K562 (cell line): Measurements from ENCODE around the gene HMGB2. TPM values are rescaled to one million over a fixed set of nuclear protein-coding genes. Genes with fewer than 3 reads are reported as not detected.

Experiments used
- CBX8 ChIP-seq: fragments of 200-600 bp; sonication (generic); IDR thresholded peaks from 2 replicates; pipeline ENCODE4 v1.6.1; 2012; ENCODE audit warnings: borderline replicate concordance, mixed run types, low read depth, mild to moderate bottlenecking, moderate library complexity, mixed read lengths, low read length, control low read depth, inconsistent platforms; ENCODE audit not compliant: poor library complexity, severe bottlenecking; ENCODE audit errors: extremely low read depth
- MAFK ChIP-seq: IDR thresholded peaks from 2 replicates; pipeline ENCODE4 v1.6.1; 2011; ENCODE audit warnings: low read length, improper control_type of control experiment
- NCOA4 ChIP-seq: fragments of 450-650 bp; IDR thresholded peaks from 2 replicates; pipeline ENCODE4 v1.6.1; 2018; ENCODE audit warnings: mild to moderate bottlenecking; ENCODE audit not compliant: partially characterized antibody
- RBFOX2 ChIP-seq: fragments of 200-400 bp; formaldehyde crosslinking; IDR thresholded peaks from 2 replicates; pipeline ENCODE4 v1.6.1; 2017; ENCODE audit warnings: low read depth, mild to moderate bottlenecking, low read length, moderate library complexity
- SNRNP70 ChIP-seq: fragments of 200-400 bp; formaldehyde crosslinking; optimal IDR thresholded peaks from 2 replicates; pipeline ENCODE3; 2017; ENCODE audit warnings: low read depth, low read length
- WHSC1 ChIP-seq: IDR thresholded peaks from one replicate; pipeline ENCODE4 v1.6.1; 2012; ENCODE audit warnings: low read length, control low read depth, inconsistent platforms
- ZNF707 ChIP-seq: fragments of 250-450 bp; sonication (Bioruptor Pico); conservative IDR thresholded peaks from 2 replicates; pipeline ENCODE4 v1.8.0; 2022; ENCODE audit warnings: inconsistent platforms, mild to moderate bottlenecking, moderate library complexity
- polyA plus RNA-seq, 8 experiments: library from polyadenylated mRNA; depleted of rRNA in 4 of 8; stranded (reverse) in 5 of 8; unstranded in 3 of 8; fragments of >200 nt; fragmentation: Nextera tagmentation in 2 of 8; fragmentation: Illumina TruSeq in 1 of 8; extraction: Ambion mirVana in 2 of 8; extraction: Trizol in 1 of 8; gene quantifications; 2 replicates each; pipeline versions ENCODE4 v1.2.1 to v1.2.3, GENCODE V29; 2011 to 2014; ENCODE audit warnings: inconsistent platforms in 1 of 8, missing spikeins in 1 of 8
- total RNA-seq, 7 experiments: library from RNA; depleted of rRNA in 6 of 7; stranded (reverse); fragments of >200 nt in 6 of 7; fragmentation: Illumina TruSeq in 2 of 7; extraction: Trizol in 2 of 7; gene quantifications; 2 replicates each; pipeline versions ENCODE4 v1.2.1 to v1.2.3, GENCODE V29; 2011 to 2021; ENCODE audit warnings: low replicate concordance in 1 of 7
- TF ChIP-seq, protein P1 (sequence below): fragments of 450-650 bp; IDR thresholded peaks from 2 replicates; pipeline ENCODE4 v1.6.1; 2016; ENCODE audit warnings: low read depth
- TF ChIP-seq, protein P2 (sequence below): fragments of 250-450 bp; sonication (Bioruptor Pico); IDR thresholded peaks from 2 replicates; pipeline ENCODE4 v1.5.0; 2020; ENCODE audit warnings: mild to moderate bottlenecking
- TF ChIP-seq, protein P3 (sequence below): IDR thresholded peaks from 3 replicates; pipeline ENCODE4 v1.6.1; 2011; ENCODE audit warnings: borderline replicate concordance, mild to moderate bottlenecking, moderate library complexity; ENCODE audit not compliant: insufficient read length; ENCODE audit errors: extremely low read depth
- TF ChIP-seq, protein P4 (sequence below): IDR thresholded peaks from 2 replicates; pipeline ENCODE4 v1.6.1; 2016; ENCODE audit warnings: missing genetic modification characterization, missing compliant biosample characterization

HMGB2 gene
- total and polyA plus RNA-seq, 9 of the 15 experiments (the other 6 are each of a cell fraction or from before 2014, with no cell fraction given): 309 to 822 (median 626) TPM

DNA sequence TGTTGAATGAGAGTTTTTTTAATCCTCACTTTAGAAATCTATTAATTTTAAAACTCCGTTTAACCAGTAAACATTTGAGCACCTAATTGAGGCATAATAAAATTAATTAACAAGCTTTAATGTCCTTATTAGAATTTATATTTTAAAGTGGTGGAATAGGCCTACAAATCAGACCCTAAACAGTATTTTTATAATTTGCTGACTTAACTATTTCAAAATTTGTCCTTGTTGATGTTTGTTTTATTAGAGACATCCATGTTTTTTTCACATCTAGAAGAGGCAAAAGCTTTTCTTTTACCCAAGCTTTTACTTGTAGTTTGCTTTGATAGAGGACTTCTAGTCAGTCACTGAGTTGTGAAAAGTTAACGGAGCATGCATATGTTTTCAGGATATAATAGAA lies 40.4 kb upstream of the HMGB2 start (continued):
- TF ChIP-seq, protein P1, sequence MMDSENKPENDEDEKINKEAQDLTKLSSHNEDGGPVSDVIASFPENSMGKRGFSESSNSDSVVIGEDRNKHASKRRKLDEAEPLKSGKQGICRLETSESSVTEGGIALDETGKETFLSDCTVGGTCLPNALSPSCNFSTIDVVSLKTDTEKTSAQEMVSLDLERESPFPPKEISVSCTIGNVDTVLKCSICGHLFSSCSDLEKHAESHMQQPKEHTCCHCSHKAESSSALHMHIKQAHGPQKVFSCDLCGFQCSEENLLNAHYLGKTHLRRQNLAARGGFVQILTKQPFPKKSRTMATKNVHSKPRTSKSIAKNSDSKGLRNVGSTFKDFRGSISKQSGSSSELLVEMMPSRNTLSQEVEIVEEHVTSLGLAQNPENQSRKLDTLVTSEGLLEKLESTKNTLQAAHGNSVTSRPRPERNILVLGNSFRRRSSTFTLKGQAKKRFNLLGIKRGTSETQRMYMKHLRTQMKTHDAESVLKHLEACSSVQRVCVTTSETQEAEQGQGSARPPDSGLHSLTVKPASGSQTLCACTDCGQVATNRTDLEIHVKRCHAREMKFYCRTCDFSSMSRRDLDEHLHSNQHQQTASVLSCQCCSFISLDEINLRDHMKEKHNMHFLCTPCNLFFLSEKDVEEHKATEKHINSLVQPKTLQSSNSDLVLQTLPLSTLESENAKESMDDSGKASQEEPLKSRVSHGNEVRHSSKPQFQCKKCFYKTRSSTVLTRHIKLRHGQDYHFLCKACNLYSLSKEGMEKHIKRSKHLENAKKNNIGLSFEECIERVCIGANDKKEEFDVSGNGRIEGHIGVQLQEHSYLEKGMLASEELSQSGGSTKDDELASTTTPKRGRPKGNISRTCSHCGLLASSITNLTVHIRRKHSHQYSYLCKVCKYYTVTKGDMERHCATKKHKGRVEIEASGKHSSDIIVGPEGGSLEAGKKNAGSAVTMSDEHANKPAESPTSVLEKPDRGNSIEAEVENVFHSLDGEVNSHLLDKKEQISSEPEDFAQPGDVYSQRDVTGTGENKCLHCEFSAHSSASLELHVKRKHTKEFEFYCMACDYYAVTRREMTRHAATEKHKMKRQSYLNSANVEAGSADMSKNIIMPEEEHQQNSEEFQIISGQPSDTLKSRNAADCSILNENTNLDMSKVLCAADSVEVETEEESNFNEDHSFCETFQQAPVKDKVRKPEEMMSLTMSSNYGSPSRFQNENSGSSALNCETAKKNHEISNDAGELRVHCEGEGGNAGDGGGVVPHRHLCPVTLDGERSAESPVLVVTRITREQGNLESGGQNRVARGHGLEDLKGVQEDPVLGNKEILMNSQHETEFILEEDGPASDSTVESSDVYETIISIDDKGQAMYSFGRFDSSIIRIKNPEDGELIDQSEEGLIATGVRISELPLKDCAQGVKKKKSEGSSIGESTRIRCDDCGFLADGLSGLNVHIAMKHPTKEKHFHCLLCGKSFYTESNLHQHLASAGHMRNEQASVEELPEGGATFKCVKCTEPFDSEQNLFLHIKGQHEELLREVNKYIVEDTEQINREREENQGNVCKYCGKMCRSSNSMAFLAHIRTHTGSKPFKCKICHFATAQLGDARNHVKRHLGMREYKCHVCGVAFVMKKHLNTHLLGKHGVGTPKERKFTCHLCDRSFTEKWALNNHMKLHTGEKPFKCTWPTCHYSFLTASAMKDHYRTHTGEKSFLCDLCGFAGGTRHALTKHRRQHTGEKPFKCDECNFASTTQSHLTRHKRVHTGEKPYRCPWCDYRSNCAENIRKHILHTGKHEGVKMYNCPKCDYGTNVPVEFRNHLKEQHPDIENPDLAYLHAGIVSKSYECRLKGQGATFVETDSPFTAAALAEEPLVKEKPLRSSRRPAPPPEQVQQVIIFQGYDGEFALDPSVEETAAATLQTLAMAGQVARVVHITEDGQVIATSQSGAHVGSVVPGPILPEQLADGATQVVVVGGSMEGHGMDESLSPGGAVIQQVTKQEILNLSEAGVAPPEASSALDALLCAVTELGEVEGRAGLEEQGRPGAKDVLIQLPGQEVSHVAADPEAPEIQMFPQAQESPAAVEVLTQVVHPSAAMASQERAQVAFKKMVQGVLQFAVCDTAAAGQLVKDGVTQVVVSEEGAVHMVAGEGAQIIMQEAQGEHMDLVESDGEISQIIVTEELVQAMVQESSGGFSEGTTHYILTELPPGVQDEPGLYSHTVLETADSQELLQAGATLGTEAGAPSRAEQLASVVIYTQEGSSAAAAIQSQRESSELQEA: no peak
- TF ChIP-seq SNRNP70 (no peak), NCOA4 (no peak), CBX8 (no peak), WHSC1 (no peak), ZNF707 (no peak), RBFOX2 (no peak), MAFK (peak; percentile 43; the same call in 1 of the 2 replicates)
- TF ChIP-seq, protein P2, sequence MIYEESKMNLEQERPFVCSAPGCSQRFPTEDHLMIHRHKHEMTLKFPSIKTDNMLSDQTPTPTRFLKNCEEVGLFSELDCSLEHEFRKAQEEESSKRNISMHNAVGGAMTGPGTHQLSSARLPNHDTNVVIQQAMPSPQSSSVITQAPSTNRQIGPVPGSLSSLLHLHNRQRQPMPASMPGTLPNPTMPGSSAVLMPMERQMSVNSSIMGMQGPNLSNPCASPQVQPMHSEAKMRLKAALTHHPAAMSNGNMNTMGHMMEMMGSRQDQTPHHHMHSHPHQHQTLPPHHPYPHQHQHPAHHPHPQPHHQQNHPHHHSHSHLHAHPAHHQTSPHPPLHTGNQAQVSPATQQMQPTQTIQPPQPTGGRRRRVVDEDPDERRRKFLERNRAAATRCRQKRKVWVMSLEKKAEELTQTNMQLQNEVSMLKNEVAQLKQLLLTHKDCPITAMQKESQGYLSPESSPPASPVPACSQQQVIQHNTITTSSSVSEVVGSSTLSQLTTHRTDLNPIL (CRISPR knock-in tag): no peak
- TF ChIP-seq, protein P3, sequence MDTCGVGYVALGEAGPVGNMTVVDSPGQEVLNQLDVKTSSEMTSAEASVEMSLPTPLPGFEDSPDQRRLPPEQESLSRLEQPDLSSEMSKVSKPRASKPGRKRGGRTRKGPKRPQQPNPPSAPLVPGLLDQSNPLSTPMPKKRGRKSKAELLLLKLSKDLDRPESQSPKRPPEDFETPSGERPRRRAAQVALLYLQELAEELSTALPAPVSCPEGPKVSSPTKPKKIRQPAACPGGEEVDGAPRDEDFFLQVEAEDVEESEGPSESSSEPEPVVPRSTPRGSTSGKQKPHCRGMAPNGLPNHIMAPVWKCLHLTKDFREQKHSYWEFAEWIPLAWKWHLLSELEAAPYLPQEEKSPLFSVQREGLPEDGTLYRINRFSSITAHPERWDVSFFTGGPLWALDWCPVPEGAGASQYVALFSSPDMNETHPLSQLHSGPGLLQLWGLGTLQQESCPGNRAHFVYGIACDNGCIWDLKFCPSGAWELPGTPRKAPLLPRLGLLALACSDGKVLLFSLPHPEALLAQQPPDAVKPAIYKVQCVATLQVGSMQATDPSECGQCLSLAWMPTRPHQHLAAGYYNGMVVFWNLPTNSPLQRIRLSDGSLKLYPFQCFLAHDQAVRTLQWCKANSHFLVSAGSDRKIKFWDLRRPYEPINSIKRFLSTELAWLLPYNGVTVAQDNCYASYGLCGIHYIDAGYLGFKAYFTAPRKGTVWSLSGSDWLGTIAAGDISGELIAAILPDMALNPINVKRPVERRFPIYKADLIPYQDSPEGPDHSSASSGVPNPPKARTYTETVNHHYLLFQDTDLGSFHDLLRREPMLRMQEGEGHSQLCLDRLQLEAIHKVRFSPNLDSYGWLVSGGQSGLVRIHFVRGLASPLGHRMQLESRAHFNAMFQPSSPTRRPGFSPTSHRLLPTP: no peak
- TF ChIP-seq, protein P4, sequence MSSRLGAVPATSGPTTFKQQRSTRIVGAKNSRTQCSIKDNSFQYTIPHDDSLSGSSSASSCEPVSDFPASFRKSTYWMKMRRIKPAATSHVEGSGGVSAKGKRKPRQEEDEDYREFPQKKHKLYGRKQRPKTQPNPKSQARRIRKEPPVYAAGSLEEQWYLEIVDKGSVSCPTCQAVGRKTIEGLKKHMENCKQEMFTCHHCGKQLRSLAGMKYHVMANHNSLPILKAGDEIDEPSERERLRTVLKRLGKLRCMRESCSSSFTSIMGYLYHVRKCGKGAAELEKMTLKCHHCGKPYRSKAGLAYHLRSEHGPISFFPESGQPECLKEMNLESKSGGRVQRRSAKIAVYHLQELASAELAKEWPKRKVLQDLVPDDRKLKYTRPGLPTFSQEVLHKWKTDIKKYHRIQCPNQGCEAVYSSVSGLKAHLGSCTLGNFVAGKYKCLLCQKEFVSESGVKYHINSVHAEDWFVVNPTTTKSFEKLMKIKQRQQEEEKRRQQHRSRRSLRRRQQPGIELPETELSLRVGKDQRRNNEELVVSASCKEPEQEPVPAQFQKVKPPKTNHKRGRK (tag): no peak
